Common myeloid progenitor, CD34-positive (primary cell): ENCODE measurements around the gene RHOH.

Experiments used
- CTCF ChIA-PET: fragments of 350-600 bp; sonication (Branson Sonifier 250); formaldehyde crosslinking; loops from one replicate; lab custom pipeline; 2021; ENCODE audit warnings: antibody characterized with exemption; lab: Charles Lee
- POLR2A ChIA-PET: fragments of 350-600 bp; sonication (Branson Sonifier 250); formaldehyde crosslinking; loops from one replicate; lab custom pipeline; 2021; ENCODE audit warnings: antibody characterized with exemption; lab: Charles Lee
- DNase-seq, 3 donors: peaks; one replicate each; pipeline versions ENCODE4 v3.0.0 to v3.0.0-alpha.2; 2013
- H3K27ac ChIP-seq, 2 experiments: 1 replicate in 1 of 2; 2 replicates in 1 of 2; pipeline ENCODE4 v1.7.0; 2013; ENCODE audit warnings: inconsistent platforms in 2 of 2, low read length in 2 of 2, mild to moderate bottlenecking in 2 of 2, low read depth in 1 of 2, moderate library complexity in 1 of 2; ENCODE audit not compliant: severe bottlenecking in 2 of 2, insufficient read depth in 1 of 2, poor library complexity in 1 of 2
- H3K27me3 ChIP-seq, 5 experiments: replicated peaks in 2 of 5; 1 replicate in 3 of 5; 2 replicates in 2 of 5; pipeline versions ENCODE4 v1.6.1 to v1.7.0; 2013; ENCODE audit warnings: low read length in 4 of 5, mild to moderate bottlenecking in 2 of 5, moderate library complexity in 2 of 5, inconsistent platforms in 1 of 5; ENCODE audit not compliant: insufficient read depth in 5 of 5, control insufficient read depth in 4 of 5
- H3K36me3 ChIP-seq, 4 experiments: 1 replicate in 2 of 4; 2 replicates in 2 of 4; pipeline versions ENCODE4 v1.6.1 to v1.7.0; 2013; ENCODE audit warnings: low read length in 3 of 4, control low read depth in 1 of 4, mild to moderate bottlenecking in 1 of 4; ENCODE audit not compliant: control insufficient read depth in 4 of 4, insufficient read depth in 4 of 4
- H3K4me1 ChIP-seq, 4 experiments: 1 replicate in 3 of 4; 2 replicates in 1 of 4; pipeline versions ENCODE4 v1.6.1 to v1.7.1; 2013; ENCODE audit warnings: low read length in 3 of 4, mild to moderate bottlenecking in 3 of 4, control low read depth in 1 of 4, inconsistent platforms in 1 of 4, moderate library complexity in 1 of 4; ENCODE audit not compliant: control insufficient read depth in 4 of 4, insufficient read depth in 4 of 4; ENCODE audit errors: control extremely low read depth in 1 of 4
- H3K4me3 ChIP-seq, 7 experiments: 1 replicate in 4 of 7; 2 replicates in 3 of 7; pipeline versions ENCODE4 v1.5.1 to v1.7.0; 2013; ENCODE audit warnings: mild to moderate bottlenecking in 7 of 7, low read length in 6 of 7, moderate library complexity in 6 of 7, inconsistent platforms in 2 of 7, low read depth in 2 of 7, control low read depth in 1 of 7; ENCODE audit not compliant: insufficient read depth in 4 of 7, control insufficient read depth in 1 of 7; ENCODE audit errors: extremely low read depth in 1 of 7
- H3K9me3 ChIP-seq, 5 experiments: 1 replicate in 4 of 5; 2 replicates in 1 of 5; pipeline versions ENCODE4 v1.6.1 to v1.7.1; 2013; ENCODE audit warnings: low read length in 4 of 5, mild to moderate bottlenecking in 2 of 5, inconsistent platforms in 1 of 5, low read depth in 1 of 5, moderate library complexity in 1 of 5; ENCODE audit not compliant: control insufficient read depth in 4 of 5, insufficient read depth in 2 of 5; ENCODE audit errors: control extremely low read depth in 1 of 5
- WGBS: methylation state at CpG from one replicate; pipeline ENCODE4 v1.1.5; 2013; ENCODE audit not compliant: insufficient coverage; 5-methylcytosine and 5-hydroxymethylcytosine counted together

RHOH gene

DNA sequence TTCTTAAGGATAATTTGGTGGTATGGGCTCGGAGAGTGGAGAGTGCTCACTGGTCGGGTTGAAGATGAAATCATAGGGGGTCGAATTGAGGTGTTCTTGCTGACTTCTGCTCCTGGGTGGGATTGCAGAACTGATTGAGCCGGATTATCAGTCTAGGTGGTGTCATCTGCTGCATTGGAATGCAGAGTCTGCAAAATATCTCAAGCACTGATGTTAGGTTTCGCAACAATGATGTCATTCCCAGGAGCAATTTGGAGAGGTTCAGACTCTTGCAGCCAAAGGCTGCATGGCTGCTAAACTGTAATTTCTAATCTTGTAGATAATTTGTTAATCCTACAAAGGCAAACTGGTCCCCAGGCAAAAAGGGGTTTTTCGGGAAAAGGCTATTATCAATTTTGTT lies 67.7 kb downstream of the RHOH start:
- Histone ChIP-seq H3K27me3 (no peaks in the 10 kb centered on the region), H3K4me1 (peaks cover 0 to 16% (median 14%) of the 10 kb centered on the region in 4 experiments), H3K9me3 (no peaks in the 10 kb centered on the region), H3K36me3 (no peaks in the 10 kb centered on the region), H3K27ac (no peak overlapping the region), H3K4me3 (no peak overlapping the region)
- DNase-seq, result no peak
- WGBS, result 98% methylated on average over 4 of the region's 6 CpGs
- POLR2A ChIA-PET, result interaction anchor here (1.0 kb wide), 1 partner anchor 47 kb away, joined by 5 read pairs; no protein-coding TSS in a partner anchor
- CTCF ChIA-PET, result interaction anchor here (1.2 to 1.3 kb wide), 3 partner anchors 11 to 62 kb away, joined by 3 to 5 read pairs (median 3); no protein-coding TSS in a partner anchor

DNA sequence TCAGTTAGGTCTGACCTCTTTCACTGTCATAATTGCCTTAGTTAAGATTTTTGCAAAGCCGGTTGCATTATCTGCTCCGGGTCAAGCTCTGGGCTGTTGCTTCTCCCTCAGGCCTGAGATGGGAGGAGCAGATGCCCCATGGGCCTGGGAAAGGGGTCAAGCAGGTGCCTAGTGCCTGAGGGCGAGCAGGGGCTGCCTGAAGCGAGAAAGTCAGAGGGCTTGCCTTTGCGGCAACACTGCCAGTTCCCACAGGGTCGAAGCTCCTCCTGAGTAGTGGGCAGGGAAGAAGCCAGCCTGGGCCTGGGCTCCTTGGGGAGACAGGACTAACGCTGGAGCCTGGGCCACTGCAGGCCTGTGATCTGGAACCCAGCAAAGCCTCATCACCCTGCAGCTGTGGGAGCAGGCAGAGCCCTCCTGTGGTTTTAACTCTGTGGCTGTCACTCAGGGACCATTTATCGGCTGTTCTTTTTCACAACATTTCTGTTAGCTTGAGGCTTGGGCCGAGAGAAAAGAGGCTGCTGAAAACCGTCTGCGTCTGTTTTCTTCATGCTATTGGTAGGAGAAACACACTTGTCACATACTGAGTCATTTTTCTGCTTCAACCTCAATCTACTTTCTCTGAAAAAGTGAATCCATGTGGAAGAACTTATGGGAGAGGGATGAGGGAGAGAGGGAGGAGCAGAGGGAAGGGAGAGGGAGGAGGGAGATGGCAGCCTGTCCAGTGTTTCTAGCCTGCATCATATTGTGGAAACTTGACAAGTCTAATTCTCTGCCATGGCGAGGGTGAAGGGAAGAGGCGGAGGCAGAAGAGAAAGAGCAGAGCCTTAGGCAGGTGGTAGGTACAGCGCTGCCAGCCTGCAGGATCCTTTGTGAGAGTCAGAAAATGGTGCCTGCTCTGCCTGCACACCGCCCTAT lies 68.4 kb downstream of the RHOH start:
- H3K4me1 ChIP-seq, result peaks cover 0 to 16% (median 14%) of the 10 kb centered on the region in 4 experiments
- ChIA-PET POLR2A (interaction anchor here (0.7 to 1.0 kb wide), 3 partner anchors 26 to 46 kb away, joined by 3 to 5 read pairs (median 3); no protein-coding TSS in a partner anchor), CTCF (interaction anchor here (1.0 to 1.2 kb wide), 3 partner anchors 10 to 20 kb away, joined by 3 to 5 read pairs (median 3); no protein-coding TSS in a partner anchor)
- peak; percentile 75 to 92 (median 87) for DNase-seq
- no peaks in the 10 kb centered on the region for H3K9me3 ChIP-seq
- H3K27me3 ChIP-seq, result no peaks in the 10 kb centered on the region
- H3K36me3 ChIP-seq, result no peaks in the 10 kb centered on the region
- H3K4me3 ChIP-seq, result peak overlapping the region in 1 of 7 experiments; percentile 2
- WGBS, result 50% methylated on average over 12 of the region's 15 CpGs
- no peak overlapping the region for H3K27ac ChIP-seq

DNA sequence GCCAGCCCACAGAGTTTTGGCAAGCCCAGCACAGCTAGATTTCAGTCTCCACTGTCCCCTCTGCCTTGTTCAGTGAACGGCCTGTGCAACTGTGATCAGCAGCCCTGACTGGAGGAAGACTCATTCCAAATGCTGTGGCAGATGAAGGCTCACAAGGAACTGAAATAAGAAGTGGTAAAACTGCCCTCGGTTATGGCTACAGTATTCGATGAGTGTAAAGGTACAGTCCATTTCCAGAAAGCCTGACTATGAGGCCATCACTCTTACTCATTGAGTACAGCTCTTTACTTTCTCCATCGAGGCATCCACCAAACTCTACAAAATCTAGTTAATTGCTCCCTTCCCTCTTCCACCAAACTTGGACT lies 69.1 kb downstream of the RHOH start:
- Histone ChIP-seq H3K4me3 (peak overlapping the region in 1 of 7 experiments; percentile 2), H3K4me1 (peaks cover 0 to 16% (median 14%) of the 10 kb centered on the region in 4 experiments), H3K9me3 (no peaks in the 10 kb centered on the region), H3K27me3 (no peaks in the 10 kb centered on the region), H3K36me3 (no peaks in the 10 kb centered on the region), H3K27ac (no peak overlapping the region)
- DNase-seq, result no peak
- ChIA-PET POLR2A (interaction anchor here (1.0 kb wide), 1 partner anchor 27 kb away, joined by 3 read pairs; no protein-coding TSS in a partner anchor), CTCF (interaction anchor here (1.0 to 1.2 kb wide), 3 partner anchors 10 to 21 kb away, joined by 3 to 5 read pairs (median 3); no protein-coding TSS in a partner anchor)
- WGBS, result 95% methylated on average over 2 of the region's 4 CpGs

DNA sequence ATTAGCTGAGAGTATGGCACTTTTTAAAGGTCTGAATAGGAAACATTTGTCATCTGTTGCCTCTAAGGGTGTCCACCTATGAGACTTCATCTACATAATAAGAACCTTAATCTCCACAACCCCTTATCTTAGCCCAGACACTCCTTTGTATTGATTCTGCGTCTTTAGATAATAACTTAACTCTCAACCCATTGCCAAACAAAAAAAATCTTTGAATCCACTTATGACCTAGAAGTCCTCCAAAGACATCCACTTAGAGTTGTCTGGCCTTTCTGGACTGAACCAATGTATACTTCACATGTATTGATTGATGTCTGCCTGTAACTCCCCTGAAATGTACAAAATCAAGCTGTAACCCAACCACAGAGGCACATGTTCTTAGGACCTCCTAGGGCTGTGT lies 72.3 kb downstream of the RHOH start:
- DNase-seq, result peak in 1 of 3 donors; percentile 30
- H3K36me3 ChIP-seq, result no peaks in the 10 kb centered on the region
- H3K27me3 ChIP-seq, result no peaks in the 10 kb centered on the region
- ChIA-PET POLR2A (no interaction called here), CTCF (interaction anchor here (1.1 kb wide), 1 partner anchor 37 kb away, joined by 3 read pairs; no protein-coding TSS in a partner anchor)
- H3K4me1 ChIP-seq, result peaks cover 0 to 16% (median 14%) of the 10 kb centered on the region in 4 experiments
- WGBS, result no CpG with 5 or more reads among the region's 1 CpG
- peaks cover 0 to 2% (median 0%) of the 10 kb centered on the region in 5 experiments for H3K9me3 ChIP-seq
- H3K27ac ChIP-seq, result no peak overlapping the region
- H3K4me3 ChIP-seq, result no peak overlapping the region

DNA sequence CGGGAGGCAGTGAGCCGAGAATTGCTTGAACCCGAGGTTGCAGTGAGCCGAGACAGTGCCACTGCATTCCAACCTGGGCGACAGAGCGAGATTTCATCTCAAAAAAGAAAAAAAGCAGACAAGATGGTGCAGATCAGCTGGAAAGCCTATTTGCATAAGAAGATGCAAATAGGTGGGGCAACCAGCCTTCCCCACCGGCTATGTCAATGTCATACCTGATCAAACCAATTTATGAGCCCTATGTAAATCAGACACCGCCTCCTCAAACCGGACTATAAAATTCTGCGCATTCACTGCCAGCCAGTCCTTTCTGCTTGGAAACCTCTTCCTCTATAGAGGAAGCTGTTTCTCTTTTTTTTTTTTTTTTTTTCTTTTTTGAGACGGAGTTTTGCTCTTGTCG lies 73.8 kb downstream of the RHOH start:
- DNase-seq, result no peak
- H3K9me3 ChIP-seq, result peaks cover 0 to 2% (median 0%) of the 10 kb centered on the region in 5 experiments
- H3K4me1 ChIP-seq, result peaks cover 0 to 7% (median 5%) of the 10 kb centered on the region in 4 experiments
- WGBS, result 98% methylated on average over 7 of the region's 12 CpGs
- no peaks in the 10 kb centered on the region for H3K36me3 ChIP-seq
- no peak overlapping the region for H3K27ac ChIP-seq
- POLR2A ChIA-PET, result no interaction called here
- no peak overlapping the region for H3K4me3 ChIP-seq
- peaks cover 0 to 2% (median 0%) of the 10 kb centered on the region in 5 experiments for H3K27me3 ChIP-seq
- CTCF ChIA-PET, result interaction anchor here (1.4 kb wide), 1 partner anchor 22 kb away, joined by 4 read pairs; no protein-coding TSS in a partner anchor

GRCh38 chr4:40275065-40275730 lies 78.4 kb downstream of the RHOH start:
- ChIA-PET CTCF (interaction anchor here (0.8 to 3.9 kb wide), 6 partner anchors 10 to 36 kb away, joined by 3 to 24 read pairs (median 4); no protein-coding TSS in a partner anchor), POLR2A (no interaction called here)
- DNase-seq, result no peak
- Histone ChIP-seq H3K4me3 (no peak overlapping the region), H3K4me1 (peaks cover 0 to 2% (median 0%) of the 10 kb centered on the region in 4 experiments), H3K27ac (no peak overlapping the region), H3K9me3 (peaks cover 0 to 2% (median 0%) of the 10 kb centered on the region in 5 experiments), H3K36me3 (no peaks in the 10 kb centered on the region), H3K27me3 (peaks cover 0 to 2% (median 0%) of the 10 kb centered on the region in 5 experiments)
- WGBS, result 93% methylated on average over 2 of the region's 3 CpGs
